ENCODE data around the gene METRNL.
A peak's percentile ranks its signal among the peaks of the same experiment; 100 is the strongest.
"Not testable (repeated sequence)": the region's sequence is repeated elsewhere in the genome, so short reads cannot be mapped to it uniquely, and the experiment has no call there.

The METRNL gene

GRCh38 chr17:83042522-83043158 lies 36.8 kb upstream of the METRNL start:
- no peak for TF ChIP-seq CTCF (conservative IDR thresholded peaks at IDR 0.05; ENCODE audit: low read depth)
- POLR2A ChIA-PET (ENCODE audit: low non-redundant PET) = no interaction called here
- DNase-seq (ENCODE audit: low spot score) = no peak
- CTCF ChIA-PET = interaction anchor here (0.7 kb wide), 1 partner anchor 10 kb away, joined by 3 read pairs; no protein-coding TSS in a partner anchor
- H3K27ac ChIP-seq = no peak overlapping the region

DNA sequence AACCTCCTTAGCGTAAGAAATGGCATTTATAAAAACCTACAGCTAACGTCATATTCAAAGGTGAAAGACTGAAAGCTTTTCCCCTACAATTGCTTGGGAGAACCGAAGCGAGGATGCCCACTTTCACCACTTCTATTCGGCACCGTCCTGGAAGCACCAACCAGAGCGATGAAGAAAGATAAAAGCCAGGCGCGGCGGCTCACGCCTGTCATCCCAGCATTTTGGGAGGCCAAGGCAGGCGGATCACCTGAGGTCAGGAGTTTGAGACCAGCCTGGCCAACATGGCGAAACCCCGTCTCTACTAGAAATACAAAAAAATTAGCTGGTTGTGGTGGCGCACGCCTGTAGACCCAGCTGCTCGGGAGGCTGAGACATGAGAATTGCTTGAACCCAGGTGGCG lies 34.9 kb upstream of the METRNL start:
- H3K27ac ChIP-seq; POLR2A ChIA-PET (ENCODE audit: low non-redundant PET); DNase-seq (ENCODE audit: low spot score); CTCF ChIA-PET: not testable (repeated sequence)

- CTCF ChIA-PET = no interaction called here
Measured at GRCh38 chr17:83046448-83047181, 32.8 kb upstream of the METRNL start.

DNA sequence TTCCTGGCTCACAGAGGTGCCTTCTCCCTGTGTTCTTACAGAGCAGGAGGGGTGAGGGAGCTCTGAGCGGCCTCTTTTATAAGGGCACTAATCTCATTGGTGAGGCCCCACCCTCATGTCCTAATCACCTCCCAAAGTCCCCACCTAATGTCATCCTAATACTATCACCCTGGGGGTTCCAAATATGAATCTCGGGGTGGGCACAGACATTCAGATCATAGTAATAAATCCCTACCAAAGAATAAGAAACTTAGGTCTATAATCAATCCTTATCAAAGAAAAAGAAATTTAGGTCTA lies 32.3 kb upstream of the METRNL start:
- ChIA-PET POLR2A (ENCODE audit: low non-redundant PET) (no interaction called here), CTCF (no interaction called here)
- no peak for TF ChIP-seq CTCF (conservative IDR thresholded peaks at IDR 0.05; ENCODE audit: low read depth)
- no peak overlapping the region for H3K27ac ChIP-seq
- no peak for DNase-seq (ENCODE audit: low spot score)

More at GRCh38 chr17:83046448-83047181, 32.8 kb upstream of the METRNL start:
- no peak for TF ChIP-seq CTCF (conservative IDR thresholded peaks at IDR 0.05; ENCODE audit: low read depth)
- DNase-seq (ENCODE audit: low spot score) = no peak
- H3K27ac ChIP-seq = no peak overlapping the region
- POLR2A ChIA-PET (ENCODE audit: low non-redundant PET) = no interaction called here

GRCh38 chr17:83047818-83048475 lies 31.5 kb upstream of the METRNL start:
- DNase-seq (ENCODE audit: low spot score); POLR2A ChIA-PET (ENCODE audit: low non-redundant PET); CTCF ChIA-PET: not testable (repeated sequence)
- peak overlapping the region; percentile 73 for H3K27ac ChIP-seq

- ChIA-PET POLR2A (ENCODE audit: low non-redundant PET) (no interaction called here), CTCF (no interaction called here)
- no peak for TF ChIP-seq CTCF (conservative IDR thresholded peaks at IDR 0.05; ENCODE audit: low read depth)
- DNase-seq (ENCODE audit: low spot score) = peak; percentile 36
- H3K27ac ChIP-seq = peak overlapping the region; percentile 74
Measured at GRCh38 chr17:83050651-83051395, 28.6 kb upstream of the METRNL start.

- no peak for TF ChIP-seq CTCF (conservative IDR thresholded peaks at IDR 0.05; ENCODE audit: low read depth)
- ChIA-PET POLR2A (ENCODE audit: low non-redundant PET) (no interaction called here), CTCF (no interaction called here)
- peak overlapping the region; percentile 74 for H3K27ac ChIP-seq
- DNase-seq (ENCODE audit: low spot score) = peak; percentile 99
Measured at GRCh38 chr17:83051396-83052240, 27.8 kb upstream of the METRNL start.
